ENCODE measurements around the gene PCGF3.

PCGF3 gene

DNA sequence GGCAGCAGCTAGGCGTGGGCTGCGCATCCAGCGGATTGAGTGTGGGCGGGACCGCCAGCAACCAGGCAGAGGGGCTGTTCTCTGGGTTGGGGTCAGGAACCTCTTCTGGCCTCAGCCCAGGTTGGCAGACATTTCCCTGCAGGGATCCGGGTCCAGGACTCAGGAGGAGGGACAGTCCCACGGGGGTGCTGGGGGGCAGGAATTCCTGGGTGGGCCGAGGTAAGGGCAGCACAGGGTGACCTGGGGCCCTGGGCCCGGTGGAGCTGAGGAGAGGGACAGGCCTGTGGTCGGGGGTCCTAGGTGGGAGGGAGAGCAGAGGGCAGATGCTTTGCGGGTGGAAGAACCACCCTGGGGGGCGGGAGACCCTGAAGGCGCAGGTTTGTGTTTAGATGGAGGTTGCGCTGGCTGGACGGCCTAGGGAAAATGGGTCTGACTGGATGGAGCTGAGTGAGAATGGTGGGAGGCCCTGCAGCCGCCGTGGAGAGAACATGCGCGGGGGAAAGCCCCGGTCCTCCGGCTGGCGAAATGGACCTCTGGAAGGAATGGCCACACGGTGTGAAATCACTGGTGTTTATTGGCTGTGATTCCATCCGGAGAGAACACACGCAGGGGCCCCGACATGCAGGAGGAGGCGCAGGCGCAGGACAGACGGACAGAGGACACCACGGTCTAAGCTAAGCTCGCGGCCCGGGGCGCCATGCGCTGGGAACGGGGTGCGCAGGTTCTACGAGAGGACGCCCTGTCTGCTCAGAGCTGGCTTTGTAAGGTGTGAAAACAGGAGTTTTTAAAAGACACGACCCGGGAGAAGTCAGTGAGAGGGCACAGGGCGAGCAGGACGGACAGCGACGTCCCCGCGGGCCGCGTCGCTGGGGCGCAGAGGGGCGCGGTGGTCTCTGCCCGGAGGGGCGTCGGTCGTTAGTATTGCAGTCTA lies 79.0 kb downstream of the PCGF3 start:
- TF ChIP-seq, protein P1, sequence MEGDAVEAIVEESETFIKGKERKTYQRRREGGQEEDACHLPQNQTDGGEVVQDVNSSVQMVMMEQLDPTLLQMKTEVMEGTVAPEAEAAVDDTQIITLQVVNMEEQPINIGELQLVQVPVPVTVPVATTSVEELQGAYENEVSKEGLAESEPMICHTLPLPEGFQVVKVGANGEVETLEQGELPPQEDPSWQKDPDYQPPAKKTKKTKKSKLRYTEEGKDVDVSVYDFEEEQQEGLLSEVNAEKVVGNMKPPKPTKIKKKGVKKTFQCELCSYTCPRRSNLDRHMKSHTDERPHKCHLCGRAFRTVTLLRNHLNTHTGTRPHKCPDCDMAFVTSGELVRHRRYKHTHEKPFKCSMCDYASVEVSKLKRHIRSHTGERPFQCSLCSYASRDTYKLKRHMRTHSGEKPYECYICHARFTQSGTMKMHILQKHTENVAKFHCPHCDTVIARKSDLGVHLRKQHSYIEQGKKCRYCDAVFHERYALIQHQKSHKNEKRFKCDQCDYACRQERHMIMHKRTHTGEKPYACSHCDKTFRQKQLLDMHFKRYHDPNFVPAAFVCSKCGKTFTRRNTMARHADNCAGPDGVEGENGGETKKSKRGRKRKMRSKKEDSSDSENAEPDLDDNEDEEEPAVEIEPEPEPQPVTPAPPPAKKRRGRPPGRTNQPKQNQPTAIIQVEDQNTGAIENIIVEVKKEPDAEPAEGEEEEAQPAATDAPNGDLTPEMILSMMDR (IDR thresholded peaks at IDR 0.05; ENCODE audit: low read depth, low read length): no peak
- H3K4me3 ChIP-seq (ENCODE audit: low read depth, low read length): no peak overlapping the region

DNA sequence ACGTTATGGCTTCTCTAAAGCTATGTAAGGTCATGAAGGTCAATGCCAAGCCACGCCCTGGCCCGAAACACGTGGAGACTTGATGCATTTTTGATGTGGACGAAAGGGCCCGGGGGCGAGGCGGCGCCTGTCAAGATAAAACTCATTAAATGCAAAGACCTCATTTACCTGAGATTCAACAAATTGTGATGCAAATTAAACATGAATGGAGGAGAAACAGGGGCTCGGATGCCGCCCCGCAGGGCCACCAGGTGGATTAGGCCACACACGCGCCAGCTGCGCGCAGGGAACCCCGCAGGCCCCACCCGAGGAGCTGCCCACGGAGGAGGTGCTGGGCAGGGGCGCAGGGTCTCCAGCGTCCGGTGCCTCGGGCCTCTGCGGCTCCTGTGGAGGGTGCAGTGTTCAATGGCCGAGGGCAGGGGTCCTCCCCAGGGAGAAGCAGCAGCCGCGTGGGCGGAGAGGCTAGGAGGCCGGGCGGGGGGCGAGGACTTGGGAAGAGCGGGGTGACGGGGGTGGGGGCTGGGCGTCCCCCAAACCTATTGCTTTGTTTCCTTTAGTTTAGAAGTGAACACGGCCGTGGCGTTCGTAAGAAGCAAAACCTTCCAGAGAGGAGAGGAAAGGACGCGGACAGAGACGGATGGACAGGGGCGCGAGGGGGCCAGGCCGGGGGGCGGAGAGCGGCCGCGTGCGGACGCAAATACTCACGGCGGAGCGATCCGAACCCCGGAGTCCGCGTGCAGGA lies 79.9 kb downstream of the PCGF3 start:
- no peak overlapping the region for H3K4me3 ChIP-seq (ENCODE audit: low read depth, low read length)
- TF ChIP-seq, protein P1 (IDR thresholded peaks at IDR 0.05; ENCODE audit: low read depth, low read length): no peak

DNA sequence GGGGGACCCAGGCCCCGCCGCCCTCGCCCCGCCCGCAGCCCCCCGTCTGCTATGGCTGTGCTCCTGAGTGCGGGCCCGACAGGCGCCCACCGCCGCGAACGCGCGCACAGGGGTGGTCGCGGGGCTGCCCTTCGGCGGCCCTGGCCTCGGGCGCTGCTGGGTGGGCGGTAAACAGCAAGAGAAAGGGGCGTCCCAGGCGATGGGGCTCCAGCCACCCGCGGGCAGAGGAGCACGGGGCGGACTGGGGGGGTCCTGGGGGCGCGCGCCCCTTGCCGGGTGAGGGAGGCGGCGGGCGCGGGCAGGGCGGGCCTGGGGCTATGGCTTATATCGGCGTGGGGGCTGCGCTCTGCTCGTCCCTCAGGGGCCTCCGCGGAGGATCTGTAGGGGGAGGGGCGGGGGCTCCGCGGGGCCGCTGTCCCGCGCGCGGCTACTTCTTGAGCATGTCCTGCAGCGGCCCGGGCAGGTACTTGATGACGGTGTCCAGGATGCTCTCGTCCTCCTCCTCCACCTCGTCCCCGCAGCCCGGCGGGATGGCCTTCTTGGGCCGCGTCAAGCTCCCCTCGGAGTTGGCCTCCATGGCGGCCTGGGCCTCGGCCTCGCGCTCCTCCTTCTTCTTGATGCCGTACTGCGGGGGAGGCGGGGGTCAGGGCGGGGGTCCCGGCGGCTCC lies 80.6 kb downstream of the PCGF3 start:
- no peak overlapping the region for H3K4me3 ChIP-seq (ENCODE audit: low read depth, low read length)
- TF ChIP-seq, protein P1 (IDR thresholded peaks at IDR 0.05; ENCODE audit: low read depth, low read length): no peak

DNA sequence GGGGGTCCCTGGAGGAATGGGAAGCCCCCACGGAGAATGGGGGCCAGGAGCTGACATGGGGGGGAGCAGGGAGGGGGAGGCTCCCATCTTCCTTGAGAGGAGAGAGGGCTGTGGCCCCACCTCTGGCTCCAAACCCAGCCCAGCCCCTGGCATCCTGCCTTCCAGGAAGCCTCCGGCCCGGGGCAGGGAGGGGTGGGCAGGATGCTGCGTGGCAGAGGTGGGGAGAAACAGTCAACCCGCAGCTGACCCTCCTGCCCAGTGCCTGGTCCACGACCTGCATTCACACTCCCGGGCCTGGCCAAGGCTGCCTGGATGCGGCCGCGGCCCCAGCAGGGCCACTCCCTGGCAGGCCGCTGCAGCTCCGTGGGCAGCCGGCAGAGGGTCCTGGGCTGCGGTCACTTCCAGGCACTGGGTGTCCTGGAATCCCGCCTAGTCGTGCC lies 81.2 kb downstream of the PCGF3 start:
- TF ChIP-seq, protein P1 (IDR thresholded peaks at IDR 0.05; ENCODE audit: low read depth, low read length): 0 out of 2 replicates have a peak, but pooled peaks have one; percentile 5
- H3K4me3 ChIP-seq (ENCODE audit: low read depth, low read length): no peak overlapping the region

DNA sequence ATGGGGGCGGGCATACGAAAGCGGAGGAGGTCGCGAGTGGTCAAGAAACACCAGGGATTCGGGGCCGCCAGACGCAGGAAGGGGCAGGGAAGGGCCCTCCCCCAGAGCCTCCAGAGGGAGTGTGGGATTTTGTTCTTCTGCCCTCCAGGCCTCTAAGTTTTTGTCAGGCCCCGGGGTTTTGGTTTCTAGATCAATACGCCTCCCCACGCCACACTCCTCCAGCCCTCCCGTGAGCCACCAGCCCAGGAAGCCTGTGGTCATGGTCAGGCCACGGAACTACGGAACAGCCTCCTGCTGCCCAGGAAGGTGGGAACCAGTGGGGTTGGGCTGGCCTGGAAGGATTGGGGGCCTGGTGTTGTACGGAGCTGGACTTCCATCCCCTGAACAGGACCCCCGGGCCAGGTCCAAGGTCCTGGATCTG lies 81.9 kb downstream of the PCGF3 start:
- H3K4me3 ChIP-seq (ENCODE audit: low read depth, low read length): no peak overlapping the region
- TF ChIP-seq, protein P1 (IDR thresholded peaks at IDR 0.05; ENCODE audit: low read depth, low read length): no peak

DNA sequence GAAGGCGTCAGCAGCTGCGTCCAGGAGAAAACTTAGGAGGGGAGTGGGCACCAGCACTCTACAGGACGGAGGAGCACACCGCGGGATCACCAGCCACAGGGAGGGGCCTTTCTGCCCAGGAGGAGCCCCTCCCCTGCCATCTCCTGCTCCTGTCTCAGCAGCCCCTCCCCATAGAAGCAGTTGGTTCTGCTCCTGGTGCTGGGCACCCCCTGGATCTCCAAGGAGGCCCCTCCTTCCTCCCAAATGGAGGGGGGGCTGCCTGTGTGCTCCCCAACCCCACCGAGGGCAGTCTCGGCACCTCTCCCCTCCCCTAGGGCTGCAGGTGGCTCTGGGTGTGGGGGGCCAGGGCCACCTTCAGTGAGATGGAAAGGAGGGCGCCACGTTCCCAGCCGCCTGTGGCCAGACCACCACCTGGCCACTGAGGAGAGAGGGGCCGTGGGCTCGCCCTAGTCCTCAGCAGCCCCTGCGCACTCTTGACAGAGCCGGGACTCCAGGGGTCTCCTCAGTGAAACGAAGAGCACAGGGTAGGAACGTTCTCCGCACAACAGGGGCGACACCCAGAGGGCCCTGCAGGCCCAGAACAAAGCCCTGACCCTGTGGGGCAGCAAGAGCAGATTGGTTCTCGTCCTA lies 82.5 kb downstream of the PCGF3 start:
- H3K4me3 ChIP-seq (ENCODE audit: low read depth, low read length): no peak overlapping the region
- TF ChIP-seq, protein P1 (IDR thresholded peaks at IDR 0.05; ENCODE audit: low read depth, low read length): no peak
